GM12878 (cell line): Measurements from ENCODE around the gene NKD1. TPM values are rescaled to one million over a fixed set of nuclear protein-coding genes. Genes with fewer than 3 reads are reported as not detected.

Experiments
- ATAC-seq: fragments of 200-7000 bp; cut with Tn5 transposase; 3 replicates; pipeline ENCODE4 v1.9.1; 2020; ENCODE audit warnings: mild to moderate bottlenecking, moderate library complexity
- BruUV-seq: library from RNA; stranded (reverse); fragments of 400-500 nt; replicated peaks from 2 replicates; lab custom pipeline; 2021; lab: Mats Ljungman, UMichigan
- CTCF ChIA-PET: fragments of 300-600 bp; sonication (Branson Sonifier 250); formaldehyde crosslinking; extraction: SDS; loops from one replicate; lab custom pipeline; 2021; ENCODE audit warnings: inconsistent platforms; lab: Yijun Ruan, JAX
- POLR2A ChIA-PET: fragments of 350-600 bp; formaldehyde crosslinking; extraction: SDS; loops from one replicate; lab custom pipeline; 2021; ENCODE audit warnings: inconsistent platforms; lab: Charles Lee
- RAD21 ChIA-PET: fragments of 300-600 bp; sonication (Branson Sonifier 250); formaldehyde crosslinking; loops from one replicate; lab custom pipeline; 2023; ENCODE audit warnings: antibody characterized with exemption; ENCODE audit not compliant: unreplicated experiment; lab: Charles Lee
- SMC1A ChIA-PET: fragments of 300-600 bp; sonication (Branson Sonifier 250); formaldehyde crosslinking; loops from one replicate; lab custom pipeline; 2023; ENCODE audit not compliant: unreplicated experiment, uncharacterized antibody; lab: Charles Lee
- DNase-seq: peaks from one replicate; pipeline ENCODE4 v3.0.0-alpha.2; 2011; ENCODE audit warnings: low read depth, low spot score
- FAIRE-seq: peaks from 3 replicates; lab custom pipeline; 2011; peaks lifted over from hg19 to GRCh38; lab: Jason Lieb, UNC
- H2AFZ ChIP-seq: 2 replicates; pipeline ENCODE4 v1.6.0; 2011; ENCODE audit warnings: low read depth, low read length, control low read depth; ENCODE audit not compliant: control insufficient read depth
- H3K27ac ChIP-seq: 2 replicates; pipeline ENCODE4 v1.5.1; 2011; ENCODE audit warnings: control low read depth; ENCODE audit not compliant: control insufficient read depth, insufficient read depth
- H3K27me3 ChIP-seq, 2 experiments: replicated peaks in 1 of 2; 2 replicates each; pipeline versions ENCODE4 v1.6.0 to v1.6.1; 2011; ENCODE audit warnings: low read length in 1 of 2; ENCODE audit not compliant: control insufficient read depth in 2 of 2, insufficient read depth in 2 of 2
- H3K36me3 ChIP-seq, 2 experiments: 2 replicates each; pipeline ENCODE4 v1.5.1; 2011; ENCODE audit warnings: low read length in 1 of 2; ENCODE audit not compliant: control insufficient read depth in 2 of 2, insufficient read depth in 2 of 2
- H3K4me1 ChIP-seq: 2 replicates; pipeline ENCODE4 v1.6.1; 2011; ENCODE audit warnings: mild to moderate bottlenecking, low read length, moderate library complexity, mixed read lengths; ENCODE audit not compliant: control insufficient read depth, insufficient read depth
- H3K4me2 ChIP-seq: 2 replicates; pipeline ENCODE4 v1.6.0; 2011; ENCODE audit warnings: control low read depth; ENCODE audit not compliant: control insufficient read depth, insufficient read depth
- H3K4me3 ChIP-seq: fragments of 200-600 bp; sonication (generic); 2 replicates; pipeline ENCODE4 v1.5.1; 2016
- H3K79me2 ChIP-seq: 2 replicates; pipeline ENCODE4 v1.6.0; 2011; ENCODE audit warnings: low read length; ENCODE audit not compliant: control insufficient read depth, insufficient read depth
- H3K9ac ChIP-seq: 2 replicates; pipeline ENCODE4 v1.8.0; 2011; ENCODE audit warnings: low read length, control low read depth, mixed read lengths; ENCODE audit not compliant: control insufficient read depth, insufficient read depth
- H3K9me3 ChIP-seq: replicated peaks from 3 replicates; pipeline ENCODE4 v1.5.1; 2011; ENCODE audit warnings: mild to moderate bottlenecking, low read length; ENCODE audit not compliant: control insufficient read depth, insufficient read depth
- H4K20me1 ChIP-seq: 2 replicates; pipeline ENCODE4 v1.6.0; 2011; ENCODE audit not compliant: control insufficient read depth, insufficient read depth
- BACH1 ChIP-seq: fragments of 450-650 bp; IDR thresholded peaks from 2 replicates; pipeline ENCODE4 v1.6.1; 2017; ENCODE audit warnings: mild to moderate bottlenecking, borderline replicate concordance
- CBFB ChIP-seq: IDR thresholded peaks from 2 replicates; pipeline ENCODE4 v1.6.1; 2016; ENCODE audit warnings: antibody characterized with exemption, low read depth
- CUX1 ChIP-seq: IDR thresholded peaks from 2 replicates; pipeline ENCODE4 v1.6.1; 2012; ENCODE audit warnings: improper control_type of control experiment, low read depth, low read length; ENCODE audit not compliant: insufficient replicate concordance
- FOS ChIP-seq: IDR thresholded peaks from 3 replicates; pipeline ENCODE4 v1.6.1; 2011; ENCODE audit warnings: borderline replicate concordance; ENCODE audit not compliant: insufficient read length; ENCODE audit errors: extremely low read depth
- IKZF2 ChIP-seq, 2 experiments: fragments of 450-650 bp; IDR thresholded peaks; 2 replicates each; pipeline ENCODE4 v1.6.1; 2017; ENCODE audit warnings: mild to moderate bottlenecking in 2 of 2, moderate library complexity in 2 of 2
- NR2F1 ChIP-seq: fragments of 450-650 bp; conservative IDR thresholded peaks from 2 replicates; pipeline ENCODE4 v1.6.1; 2017; ENCODE audit warnings: mild to moderate bottlenecking
- SP1 ChIP-seq: IDR thresholded peaks from one replicate; pipeline ENCODE4 v1.6.1; 2011; ENCODE audit warnings: low read depth, low read length
- SPI1 ChIP-seq: IDR thresholded peaks from 2 replicates; pipeline ENCODE4 v1.6.1; 2011; ENCODE audit warnings: low read depth, mild to moderate bottlenecking, low read length, moderate library complexity, borderline replicate concordance; ENCODE audit not compliant: insufficient read depth
- TBL1XR1 ChIP-seq: IDR thresholded peaks from 2 replicates; pipeline ENCODE4 v1.6.1; 2012; ENCODE audit warnings: low read depth, low read length, improper control_type of control experiment
- TCF12 ChIP-seq: IDR thresholded peaks from 2 replicates; pipeline ENCODE4 v1.6.1; 2011; ENCODE audit warnings: low read depth, mild to moderate bottlenecking, low read length
- YBX1 ChIP-seq: fragments of 450-650 bp; IDR thresholded peaks from 2 replicates; pipeline ENCODE4 v1.6.1; 2016; ENCODE audit warnings: antibody characterized with exemption
- ZZZ3 ChIP-seq: IDR thresholded peaks from 2 replicates; pipeline ENCODE4 v1.6.1; 2011; ENCODE audit warnings: low read depth; ENCODE audit not compliant: control insufficient read depth, insufficient read length
- WGBS: methylation state at CpG from one replicate; pipeline ENCODE4 v1.1.6; 2016; ENCODE audit warnings: low lambda C conversion rate; ENCODE audit not compliant: insufficient replicate concordance, insufficient coverage; ENCODE audit errors: missing lambda C conversion rate; 5-methylcytosine and 5-hydroxymethylcytosine counted together
- in situ Hi-C: fragments of 300-500 bp; cut with MboI; formaldehyde crosslinking; loops from 9 replicates; pipeline ENCODE4 v1.14.3; 2018; ENCODE audit warnings: mixed read lengths
- intact Hi-C: fragments of 100-400 bp; cut with micrococcal nuclease; formaldehyde crosslinking; loops from one replicate; pipeline ENCODE4 v1.14.2; 2022; ENCODE audit not compliant: unreplicated experiment
- polyA plus RNA-seq, 11 experiments: library from polyadenylated mRNA; depleted of rRNA in 4 of 11; unstranded in 6 of 11; stranded (reverse) in 5 of 11; fragments of >200 nt; fragmentation: Nextera tagmentation in 4 of 11; fragmentation: Illumina TruSeq in 1 of 11; extraction: Ambion mirVana in 4 of 11; extraction: Trizol in 1 of 11; gene quantifications; 1 replicate in 1 of 11; 2 replicates in 10 of 11; pipeline versions ENCODE4 v1.2.1 to v1.2.3, GENCODE V29; 2011 to 2016; ENCODE audit warnings: inconsistent platforms in 2 of 11, missing spikeins in 2 of 11, low read depth in 1 of 11
- total RNA-seq, 4 experiments: library from RNA; depleted of rRNA in 3 of 4; stranded (reverse); fragments of >200 nt in 3 of 4; fragmentation: Illumina TruSeq in 1 of 4; extraction: Trizol in 1 of 4; gene quantifications; 2 replicates each; pipeline versions ENCODE4 v1.2.1 to v1.2.3, GENCODE V29; 2013 to 2021
- TF ChIP-seq, protein P1 (sequence below): IDR thresholded peaks from 2 replicates; pipeline ENCODE4 v1.6.1; 2012; ENCODE audit warnings: low read length, inconsistent platforms
- TF ChIP-seq, protein P2 (sequence below): fragments of 450-650 bp; IDR thresholded peaks from 2 replicates; pipeline ENCODE4 v1.6.1; 2018; ENCODE audit warnings: borderline replicate concordance, mild to moderate bottlenecking; ENCODE audit not compliant: partially characterized antibody

Gene NKD1
- total and polyA plus RNA-seq, 10 of the 15 experiments (the other 5 are each of a cell fraction or from before 2014, with no cell fraction given) = under 0.01 to 0.49 (median 0.04) TPM; not detected in 2

- H3K27me3 ChIP-seq = no peaks in the 10 kb centered on the region
- DNase-seq = no peak
- no peak overlapping the region for H3K4me2 ChIP-seq
- TF ChIP-seq NR2F1 = no peak
- no peak for TF ChIP-seq FOS
- no peak for TF ChIP-seq TBL1XR1
- TF ChIP-seq ZZZ3 = no peak
- TF ChIP-seq, protein P1, sequence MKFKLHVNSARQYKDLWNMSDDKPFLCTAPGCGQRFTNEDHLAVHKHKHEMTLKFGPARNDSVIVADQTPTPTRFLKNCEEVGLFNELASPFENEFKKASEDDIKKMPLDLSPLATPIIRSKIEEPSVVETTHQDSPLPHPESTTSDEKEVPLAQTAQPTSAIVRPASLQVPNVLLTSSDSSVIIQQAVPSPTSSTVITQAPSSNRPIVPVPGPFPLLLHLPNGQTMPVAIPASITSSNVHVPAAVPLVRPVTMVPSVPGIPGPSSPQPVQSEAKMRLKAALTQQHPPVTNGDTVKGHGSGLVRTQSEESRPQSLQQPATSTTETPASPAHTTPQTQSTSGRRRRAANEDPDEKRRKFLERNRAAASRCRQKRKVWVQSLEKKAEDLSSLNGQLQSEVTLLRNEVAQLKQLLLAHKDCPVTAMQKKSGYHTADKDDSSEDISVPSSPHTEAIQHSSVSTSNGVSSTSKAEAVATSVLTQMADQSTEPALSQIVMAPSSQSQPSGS = no peak
- TF ChIP-seq, protein P2, sequence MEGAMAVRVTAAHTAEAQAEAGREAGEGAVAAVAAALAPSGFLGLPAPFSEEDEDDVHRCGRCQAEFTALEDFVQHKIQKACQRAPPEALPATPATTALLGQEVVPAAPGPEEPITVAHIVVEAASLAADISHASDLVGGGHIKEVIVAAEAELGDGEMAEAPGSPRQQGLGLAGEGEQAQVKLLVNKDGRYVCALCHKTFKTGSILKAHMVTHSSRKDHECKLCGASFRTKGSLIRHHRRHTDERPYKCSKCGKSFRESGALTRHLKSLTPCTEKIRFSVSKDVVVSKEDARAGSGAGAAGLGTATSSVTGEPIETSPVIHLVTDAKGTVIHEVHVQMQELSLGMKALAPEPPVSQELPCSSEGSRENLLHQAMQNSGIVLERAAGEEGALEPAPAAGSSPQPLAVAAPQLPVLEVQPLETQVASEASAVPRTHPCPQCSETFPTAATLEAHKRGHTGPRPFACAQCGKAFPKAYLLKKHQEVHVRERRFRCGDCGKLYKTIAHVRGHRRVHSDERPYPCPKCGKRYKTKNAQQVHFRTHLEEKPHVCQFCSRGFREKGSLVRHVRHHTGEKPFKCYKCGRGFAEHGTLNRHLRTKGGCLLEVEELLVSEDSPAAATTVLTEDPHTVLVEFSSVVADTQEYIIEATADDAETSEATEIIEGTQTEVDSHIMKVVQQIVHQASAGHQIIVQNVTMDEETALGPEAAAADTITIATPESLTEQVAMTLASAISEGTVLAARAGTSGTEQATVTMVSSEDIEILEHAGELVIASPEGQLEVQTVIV = no peak
- TF ChIP-seq TCF12 = no peak
- no peak for TF ChIP-seq BACH1
- no peak for TF ChIP-seq SPI1
- TF ChIP-seq SP1 = no peak
- no peak for TF ChIP-seq CUX1
- no peak for TF ChIP-seq IKZF2 (IDR thresholded peaks at IDR 0.05)
- TF ChIP-seq YBX1 = no peak
- TF ChIP-seq CBFB = no peak
- TF ChIP-seq, all 136 proteins: peak for 0
- ATAC-seq = no peak
- POLR2A ChIA-PET = no interaction called here
- WGBS = 60% methylated on average over 12 of the region's 12 CpGs
- RAD21 ChIA-PET = no interaction called here
- peaks cover 3% of the 10 kb centered on the region; the same call in 1 of the 2 replicates for H3K4me1 ChIP-seq
- H3K27ac ChIP-seq = no peak overlapping the region
- no TSS peak for BruUV-seq
- SMC1A ChIA-PET = no interaction called here
- no peaks in the 10 kb centered on the region for H3K79me2 ChIP-seq
- CTCF ChIA-PET = interaction anchor here (1.1 kb wide), 1 partner anchor 26 kb away, joined by 3 read pairs; no protein-coding TSS in a partner anchor
- intact Hi-C loops (no loop called here), in situ Hi-C loops (no loop called here)
- no peak overlapping the region for H3K4me3 ChIP-seq
- no peaks in the 10 kb centered on the region for H3K9me3 ChIP-seq
- H4K20me1 ChIP-seq = no peaks in the 10 kb centered on the region
- no peak overlapping the region for H2AFZ ChIP-seq
- H3K36me3 ChIP-seq = no peaks in the 10 kb centered on the region
- no peak for FAIRE-seq
- H3K9ac ChIP-seq = no peak overlapping the region
Measured at GRCh38 chr16:50618238-50618918, 70.2 kb downstream of the NKD1 start.
